Measurements from ENCODE around the gene VDR.

The VDR gene

DNA sequence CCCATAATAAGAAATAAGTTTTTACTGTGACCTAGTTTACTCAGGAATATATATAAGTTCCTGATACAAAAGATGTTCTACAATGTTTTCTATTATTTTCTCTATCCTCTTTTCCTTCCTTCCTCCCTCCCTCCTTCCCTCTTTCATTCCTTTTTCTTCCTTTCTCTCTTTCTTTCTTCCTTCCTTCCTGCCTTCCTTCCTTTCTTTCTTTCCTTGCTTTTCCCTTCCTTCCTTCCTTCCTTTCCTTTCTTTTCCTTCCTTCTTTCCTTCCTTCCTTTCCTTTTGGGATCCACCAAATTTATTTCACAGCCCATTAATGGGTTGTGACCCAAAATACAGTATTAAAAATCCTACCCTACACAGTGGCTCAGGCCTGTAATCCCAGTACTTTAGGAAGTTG, 3.9 kb upstream of the VDR start:
- Mint-ChIP-seq H3K9me3 (no peaks in the 10 kb centered on the region), H3K27ac (no peak overlapping the region), H3K4me1 (ENCODE audit: low read depth) (peaks cover 10% of the 10 kb centered on the region), H3K27me3 (ENCODE audit: low read depth) (peaks cover 51% of the 10 kb centered on the region), H3K4me3 (no peak overlapping the region), H3K36me3 (ENCODE audit: low read depth) (peaks cover 1% of the 10 kb centered on the region)

- H3K9me3 Mint-ChIP-seq = no peaks in the 10 kb centered on the region
- H3K27me3 Mint-ChIP-seq (ENCODE audit: low read depth) = peaks cover 43% of the 10 kb centered on the region
- peaks cover 6% of the 10 kb centered on the region for H3K36me3 Mint-ChIP-seq (ENCODE audit: low read depth)
- H3K27ac Mint-ChIP-seq = no peak overlapping the region
- no peak overlapping the region for H3K4me3 Mint-ChIP-seq
- H3K4me1 Mint-ChIP-seq (ENCODE audit: low read depth) = peaks cover 18% of the 10 kb centered on the region
Observed at GRCh38 chr12:47907851-47908454, 3.2 kb upstream of the VDR start.

GRCh38 chr12:47903927-47904712, 674 bp downstream of the VDR start:
- peaks cover 34% of the 10 kb centered on the region for H3K27me3 Mint-ChIP-seq (ENCODE audit: low read depth)
- peaks cover 53% of the 10 kb centered on the region for H3K4me1 Mint-ChIP-seq (ENCODE audit: low read depth)
- no peaks in the 10 kb centered on the region for H3K9me3 Mint-ChIP-seq
- H3K36me3 Mint-ChIP-seq (ENCODE audit: low read depth) = peaks cover 27% of the 10 kb centered on the region
- H3K4me3 Mint-ChIP-seq = peak overlapping the region; percentile 93
- H3K27ac Mint-ChIP-seq = peak overlapping the region; percentile 91

- no peaks in the 10 kb centered on the region for H3K9me3 Mint-ChIP-seq
- H3K27me3 Mint-ChIP-seq (ENCODE audit: low read depth) = peaks cover 27% of the 10 kb centered on the region
- H3K4me1 Mint-ChIP-seq (ENCODE audit: low read depth) = peaks cover 61% of the 10 kb centered on the region
- peaks cover 35% of the 10 kb centered on the region for H3K36me3 Mint-ChIP-seq (ENCODE audit: low read depth)
- peak overlapping the region; percentile 91 for H3K27ac Mint-ChIP-seq
- peak overlapping the region; percentile 93 for H3K4me3 Mint-ChIP-seq
Observed at GRCh38 chr12:47903151-47903611, 1.6 kb downstream of the VDR start.

GRCh38 chr12:47902131-47902639, 2.6 kb downstream of the VDR start:
- H3K27me3 Mint-ChIP-seq (ENCODE audit: low read depth) = peaks cover 17% of the 10 kb centered on the region
- H3K36me3 Mint-ChIP-seq (ENCODE audit: low read depth) = peaks cover 43% of the 10 kb centered on the region
- H3K4me1 Mint-ChIP-seq (ENCODE audit: low read depth) = peaks cover 71% of the 10 kb centered on the region
- no peaks in the 10 kb centered on the region for H3K9me3 Mint-ChIP-seq
- peak overlapping the region; percentile 93 for H3K4me3 Mint-ChIP-seq
- H3K27ac Mint-ChIP-seq = peak overlapping the region; percentile 6

- no peaks in the 10 kb centered on the region for H3K9me3 Mint-ChIP-seq
- peak overlapping the region; percentile 69 for H3K27ac Mint-ChIP-seq
- H3K4me1 Mint-ChIP-seq (ENCODE audit: low read depth) = peaks cover 75% of the 10 kb centered on the region
- H3K4me3 Mint-ChIP-seq = peak overlapping the region; percentile 93
- H3K36me3 Mint-ChIP-seq (ENCODE audit: low read depth) = peaks cover 47% of the 10 kb centered on the region
- H3K27me3 Mint-ChIP-seq (ENCODE audit: low read depth) = peaks cover 12% of the 10 kb centered on the region
Observed at GRCh38 chr12:47901718-47902093, 3.1 kb downstream of the VDR start.

DNA sequence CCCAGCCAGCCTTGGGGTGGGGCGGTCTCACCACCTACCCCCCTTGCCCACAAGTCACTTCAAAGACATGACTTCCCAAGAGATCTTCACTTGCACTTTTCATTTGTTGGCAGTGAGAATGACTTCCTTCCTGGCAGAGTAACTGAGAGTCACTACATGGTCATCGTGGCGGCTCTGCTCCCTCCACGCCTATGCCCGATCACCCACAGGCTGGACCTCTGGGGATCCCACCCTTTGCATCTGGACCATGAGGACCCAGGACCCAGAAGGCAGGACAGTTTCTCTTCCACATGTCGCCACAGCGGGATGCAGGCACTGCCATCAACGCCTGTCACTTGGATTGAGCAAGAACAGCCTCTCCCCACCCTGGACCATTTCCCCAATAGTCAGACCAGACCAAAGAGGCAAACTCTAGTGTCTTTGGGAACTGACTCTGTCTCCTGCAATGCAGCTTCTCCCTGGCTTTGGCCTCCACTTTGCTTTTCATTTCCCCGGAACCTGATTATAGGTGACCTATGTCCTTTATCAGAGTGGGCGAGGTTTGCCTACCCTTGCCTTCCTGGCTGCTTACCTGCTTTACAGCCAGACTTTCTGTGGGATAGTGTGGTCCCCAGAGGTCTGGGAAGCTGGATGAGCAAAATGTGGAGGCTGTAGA, 3.6 kb downstream of the VDR start:
- Mint-ChIP-seq H3K4me3 (peak overlapping the region; percentile 93), H3K27me3 (ENCODE audit: low read depth) (peaks cover 7% of the 10 kb centered on the region), H3K36me3 (ENCODE audit: low read depth) (peaks cover 51% of the 10 kb centered on the region), H3K4me1 (ENCODE audit: low read depth) (peaks cover 81% of the 10 kb centered on the region), H3K9me3 (no peaks in the 10 kb centered on the region), H3K27ac (peak overlapping the region; percentile 69)

DNA sequence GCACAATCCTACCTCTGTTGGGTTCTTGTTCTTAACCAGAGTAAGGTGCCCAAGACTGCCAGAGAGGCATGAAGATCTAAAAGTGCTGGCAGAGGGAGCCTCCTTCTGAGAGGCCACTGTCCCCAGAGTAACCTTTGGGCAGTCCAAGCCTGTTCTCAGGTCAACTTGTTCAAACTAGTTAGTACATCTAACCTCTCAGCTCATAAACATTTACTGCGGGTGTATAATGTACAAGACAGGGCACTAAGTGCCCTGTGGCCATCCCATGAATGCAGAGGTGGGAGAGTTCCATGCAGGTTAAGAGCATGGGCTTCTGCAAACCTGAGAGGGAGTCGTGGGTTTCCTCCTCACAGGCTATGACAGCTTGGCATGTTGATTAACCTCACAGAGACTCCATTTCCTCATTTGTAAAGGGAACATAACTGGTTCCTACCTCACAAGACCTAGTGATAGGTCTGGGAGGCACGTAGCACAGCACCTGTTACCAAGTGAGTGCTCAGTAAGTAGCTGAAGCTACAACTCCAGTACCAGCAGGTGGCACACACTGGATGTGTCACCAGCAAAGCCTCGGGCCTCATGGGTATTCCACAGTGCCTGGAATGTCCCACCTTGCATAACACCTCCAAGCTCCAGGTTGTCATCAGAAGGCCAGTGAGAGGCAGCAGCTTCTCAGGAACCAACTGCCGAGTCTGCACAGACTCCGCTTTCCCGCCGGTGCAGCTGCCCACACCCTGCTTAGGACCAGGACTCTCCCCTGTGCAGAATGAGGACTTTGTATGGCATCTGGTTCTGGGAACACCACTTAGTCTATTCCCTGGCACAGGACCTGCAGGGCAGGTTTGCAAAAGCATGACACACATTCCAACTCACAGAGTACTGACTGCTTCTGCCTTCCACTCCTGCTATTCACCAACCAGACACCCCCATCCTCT, 4.4 kb downstream of the VDR start:
- Mint-ChIP-seq H3K4me1 (ENCODE audit: low read depth) (peaks cover 85% of the 10 kb centered on the region), H3K27me3 (ENCODE audit: low read depth) (no peaks in the 10 kb centered on the region), H3K9me3 (no peaks in the 10 kb centered on the region), H3K36me3 (ENCODE audit: low read depth) (peaks cover 56% of the 10 kb centered on the region), H3K27ac (peak overlapping the region; percentile 69), H3K4me3 (peak overlapping the region; percentile 93)

DNA sequence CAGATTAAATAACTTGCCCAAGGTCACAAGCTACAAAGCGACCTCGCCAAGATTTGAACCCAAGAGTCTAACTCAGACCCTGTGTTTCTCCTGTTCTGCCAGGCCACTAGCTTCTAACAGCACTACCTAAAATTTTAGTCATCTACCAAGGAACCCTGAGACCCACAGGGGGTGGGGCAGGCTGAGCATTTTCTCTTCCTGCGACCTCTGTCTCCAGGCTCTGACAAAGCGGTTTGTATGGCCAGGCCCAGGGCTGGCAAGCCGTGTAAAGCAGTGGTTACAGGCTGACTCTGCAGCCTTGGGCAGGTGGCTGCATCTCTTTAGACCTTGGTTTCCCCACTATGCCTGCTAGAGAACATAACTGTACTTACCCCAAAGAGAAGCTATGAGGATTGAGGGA, 5.3 kb downstream of the VDR start:
- Mint-ChIP-seq H3K27me3 (ENCODE audit: low read depth) (no peaks in the 10 kb centered on the region), H3K36me3 (ENCODE audit: low read depth) (peaks cover 60% of the 10 kb centered on the region), H3K4me3 (peak overlapping the region; percentile 22), H3K4me1 (ENCODE audit: low read depth) (peaks cover 90% of the 10 kb centered on the region), H3K27ac (peak overlapping the region; percentile 39), H3K9me3 (no peaks in the 10 kb centered on the region)

DNA sequence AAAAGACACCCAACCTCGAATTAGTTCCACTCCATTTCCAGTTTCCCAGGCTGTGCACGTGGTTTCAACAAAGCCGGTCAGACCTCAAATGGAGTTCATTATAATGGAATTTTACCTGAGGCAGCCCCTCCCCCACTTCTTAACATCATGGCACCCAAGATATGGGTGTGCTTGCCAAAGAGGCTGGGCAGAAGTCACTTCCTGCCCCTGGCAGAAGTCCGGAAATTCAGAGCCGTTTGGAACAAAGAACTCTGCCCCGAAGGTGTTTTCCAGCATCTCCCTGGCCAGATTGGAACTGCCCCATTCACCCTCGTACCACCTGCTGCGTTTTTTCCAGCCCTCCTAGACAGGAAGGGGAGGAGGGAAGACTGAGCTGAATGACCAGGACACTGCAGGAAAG, 8.2 kb downstream of the VDR start:
- peak overlapping the region; percentile 67 for H3K27ac Mint-ChIP-seq
- H3K4me3 Mint-ChIP-seq = peak overlapping the region; percentile 46
- peaks cover 71% of the 10 kb centered on the region for H3K36me3 Mint-ChIP-seq (ENCODE audit: low read depth)

GRCh38 chr12:47896022-47896421, 8.8 kb downstream of the VDR start:
- Mint-ChIP-seq H3K4me1 (ENCODE audit: low read depth) (peaks cover 94% of the 10 kb centered on the region), H3K27me3 (ENCODE audit: low read depth) (no peaks in the 10 kb centered on the region), H3K9me3 (no peaks in the 10 kb centered on the region), H3K4me3 (peak overlapping the region; percentile 33), H3K27ac (peak overlapping the region; percentile 73), H3K36me3 (ENCODE audit: low read depth) (peaks cover 70% of the 10 kb centered on the region)

More for the DNA sequence above, 8.2 kb downstream of the VDR start:
- Mint-ChIP-seq H3K9me3 (no peaks in the 10 kb centered on the region), H3K4me1 (ENCODE audit: low read depth) (peaks cover 94% of the 10 kb centered on the region), H3K27me3 (ENCODE audit: low read depth) (no peaks in the 10 kb centered on the region)

GRCh38 chr12:47894652-47895051, 10.1 kb downstream of the VDR start:
- H3K36me3 Mint-ChIP-seq (ENCODE audit: low read depth) = peaks cover 69% of the 10 kb centered on the region
- H3K27ac Mint-ChIP-seq = peak overlapping the region; percentile 86
- H3K4me1 Mint-ChIP-seq (ENCODE audit: low read depth) = peaks cover 92% of the 10 kb centered on the region
- peak overlapping the region; percentile 51 for H3K4me3 Mint-ChIP-seq
- H3K9me3 Mint-ChIP-seq = no peaks in the 10 kb centered on the region
- H3K27me3 Mint-ChIP-seq (ENCODE audit: low read depth) = no peaks in the 10 kb centered on the region

DNA sequence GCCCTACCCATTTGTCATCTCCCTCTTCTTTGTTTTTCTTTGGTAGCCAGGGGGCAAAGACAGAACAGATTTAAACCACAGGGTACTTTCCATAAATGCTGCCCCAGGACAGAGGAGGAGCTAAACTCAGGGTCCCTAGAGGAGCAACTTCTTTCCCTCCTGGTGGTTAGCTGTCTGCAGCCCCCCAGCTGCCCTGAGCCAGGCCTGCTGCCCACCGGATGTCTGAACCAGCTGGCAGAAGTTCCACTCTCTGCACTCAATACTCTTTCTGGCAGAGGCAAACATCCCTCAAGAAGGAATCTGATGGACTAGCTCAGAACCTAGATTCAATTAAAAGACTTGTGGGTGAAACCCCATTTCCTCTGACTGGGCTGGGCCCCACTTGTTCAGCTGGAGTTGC, 10.7 kb downstream of the VDR start:
- peak overlapping the region; percentile 86 for H3K27ac Mint-ChIP-seq
- H3K4me3 Mint-ChIP-seq = peak overlapping the region; percentile 51
- H3K36me3 Mint-ChIP-seq (ENCODE audit: low read depth) = peaks cover 72% of the 10 kb centered on the region
- no peaks in the 10 kb centered on the region for H3K9me3 Mint-ChIP-seq
- no peaks in the 10 kb centered on the region for H3K27me3 Mint-ChIP-seq (ENCODE audit: low read depth)
- peaks cover 92% of the 10 kb centered on the region for H3K4me1 Mint-ChIP-seq (ENCODE audit: low read depth)

- Mint-ChIP-seq H3K27ac (peak overlapping the region; percentile 86), H3K4me3 (peak overlapping the region; percentile 48), H3K36me3 (ENCODE audit: low read depth) (peaks cover 68% of the 10 kb centered on the region), H3K27me3 (ENCODE audit: low read depth) (no peaks in the 10 kb centered on the region), H3K9me3 (no peaks in the 10 kb centered on the region), H3K4me1 (ENCODE audit: low read depth) (peaks cover 93% of the 10 kb centered on the region)
Observed at GRCh38 chr12:47892819-47893218, 12.0 kb downstream of the VDR start.

Data from T-helper 1 cell treated with Interleukin-12 subunit alpha and Interleukin-12 subunit beta and Interleukin-4 antibody, amounts not matched to agents 30 μg/mL and 1 μg/mL, for 36 hours (primary cell).